Measurements from ENCODE around the gene PICALM.

Gene PICALM

GRCh38 chr11:86052693-86053641 lies 15.9 kb downstream of the PICALM start:
- no peak overlapping the region for H3K4me3 ChIP-seq (ENCODE audit: low read depth, low read length)
- no peak for DNase-seq (ENCODE audit: low read depth)
- no peak for TF ChIP-seq CTCF (IDR thresholded peaks at IDR 0.05; ENCODE audit: insufficient read depth, low read depth, low read length, missing control alignments)

DNA sequence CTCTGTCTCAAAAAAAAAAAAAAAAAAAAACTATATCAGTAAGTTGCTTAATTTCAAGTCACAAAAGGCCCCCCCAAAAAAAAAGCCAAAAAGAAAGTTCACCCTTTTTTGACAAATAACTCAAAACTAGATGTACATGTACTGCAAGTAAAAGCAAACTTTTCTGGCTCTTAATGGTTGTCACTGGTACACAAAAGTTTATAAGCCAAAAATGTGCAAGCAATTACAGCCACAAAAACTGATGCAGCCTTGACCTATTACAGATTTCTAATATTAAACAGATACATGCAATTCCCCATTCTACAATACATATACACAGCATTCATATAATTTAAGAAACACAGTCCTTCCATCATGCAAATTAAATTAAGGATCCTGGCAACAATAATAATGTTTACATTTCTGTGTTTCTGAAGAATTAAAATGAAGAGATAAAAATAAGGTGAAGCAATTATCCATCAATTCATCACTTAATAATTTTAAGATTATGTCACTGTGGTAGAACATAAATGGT lies 18.6 kb downstream of the PICALM start:
- no peak for DNase-seq (ENCODE audit: low read depth)
- no peak for TF ChIP-seq CTCF (IDR thresholded peaks at IDR 0.05; ENCODE audit: insufficient read depth, low read depth, low read length, missing control alignments)
- H3K4me3 ChIP-seq (ENCODE audit: low read depth, low read length), result no peak overlapping the region

- peak; percentile 79 for DNase-seq (ENCODE audit: low read depth)
- no peak for TF ChIP-seq CTCF (IDR thresholded peaks at IDR 0.05; ENCODE audit: insufficient read depth, low read depth, low read length, missing control alignments)
- H3K4me3 ChIP-seq (ENCODE audit: low read depth, low read length), result 0 out of 2 replicates have a peak overlapping the region, but pooled peaks have one; percentile 1
Measured at GRCh38 chr11:86047275-86047991, 21.5 kb downstream of the PICALM start.

DNA sequence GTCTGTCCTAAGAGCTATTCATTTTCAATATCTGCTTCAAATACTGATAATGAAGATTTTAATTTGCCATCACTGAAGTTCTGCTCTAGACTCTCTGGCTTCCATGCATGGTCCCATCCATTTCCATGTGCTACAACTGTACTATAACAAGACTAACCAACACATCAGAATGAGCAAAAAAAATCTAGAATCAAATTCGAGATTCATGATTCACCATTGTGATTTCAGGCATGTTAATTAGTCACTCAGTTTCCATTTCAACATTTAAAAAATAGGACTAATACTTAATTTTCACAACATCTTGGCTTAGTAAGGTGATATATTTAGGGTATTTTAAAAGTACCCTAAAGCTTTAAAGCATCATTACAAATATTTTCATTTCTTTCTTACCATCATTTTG lies 22.8 kb downstream of the PICALM start:
- DNase-seq (ENCODE audit: low read depth), result no peak
- H3K4me3 ChIP-seq (ENCODE audit: low read depth, low read length), result no peak overlapping the region
- no peak for TF ChIP-seq CTCF (IDR thresholded peaks at IDR 0.05; ENCODE audit: insufficient read depth, low read depth, low read length, missing control alignments)

DNA sequence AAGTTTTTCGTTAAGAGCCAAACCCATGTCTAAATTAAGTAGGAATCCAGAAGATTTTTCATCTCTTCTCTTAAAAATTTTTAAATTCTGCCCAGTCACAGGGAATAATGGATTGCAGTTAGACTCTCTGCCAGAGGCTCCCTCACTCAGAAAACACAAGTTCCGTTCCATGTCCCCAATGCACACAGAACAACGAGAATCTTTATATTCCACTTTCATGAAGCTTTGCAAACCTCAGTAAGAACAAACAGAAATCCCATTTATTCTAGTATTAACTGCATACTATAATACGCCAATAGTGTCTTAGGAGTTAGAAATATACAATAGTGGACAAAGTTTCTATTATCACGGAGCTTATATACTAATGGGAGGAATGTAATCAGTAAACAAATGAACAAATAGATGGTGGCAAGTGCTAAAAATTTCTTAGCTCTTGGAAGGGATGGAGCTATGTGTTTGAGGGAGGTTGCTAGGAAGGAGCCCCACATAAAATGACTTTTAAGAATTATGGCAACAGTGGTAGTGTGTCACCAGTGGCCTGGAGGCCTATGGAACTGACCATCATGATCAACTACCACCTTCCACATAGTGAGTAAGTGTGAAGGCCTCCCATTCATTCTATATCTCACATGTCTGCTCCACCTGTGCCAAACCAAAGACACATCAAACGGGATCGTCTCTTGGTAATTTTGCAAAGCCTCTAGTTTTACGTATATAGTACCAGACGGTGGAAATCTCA lies 24.9 kb downstream of the PICALM start:
- no peak for TF ChIP-seq CTCF (IDR thresholded peaks at IDR 0.05; ENCODE audit: insufficient read depth, low read depth, low read length, missing control alignments)
- no peak overlapping the region for H3K4me3 ChIP-seq (ENCODE audit: low read depth, low read length)
- DNase-seq (ENCODE audit: low read depth), result no peak

DNA sequence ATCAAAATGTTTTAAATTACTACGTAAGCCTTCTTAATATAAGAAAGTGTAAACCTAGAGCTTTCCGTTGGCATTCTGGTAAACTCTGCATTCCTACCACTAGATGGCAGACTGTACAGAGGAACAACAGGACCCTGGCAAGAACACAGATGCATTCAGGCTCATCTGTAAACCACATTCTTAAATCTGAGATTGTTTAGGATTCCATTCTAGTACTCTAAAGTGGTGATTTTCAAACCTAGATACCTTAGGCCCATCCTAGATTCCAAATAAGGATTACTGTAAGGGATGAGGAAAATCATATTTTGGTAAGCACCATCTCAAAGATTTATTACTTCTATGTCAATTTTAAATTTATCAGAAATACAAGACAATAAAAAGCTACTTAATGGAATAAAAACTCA lies 26.9 kb downstream of the PICALM start:
- DNase-seq (ENCODE audit: low read depth), result peak; percentile 88
- TF ChIP-seq CTCF (IDR thresholded peaks at IDR 0.05; ENCODE audit: insufficient read depth, low read depth, low read length, missing control alignments), result peak; percentile 80
- H3K4me3 ChIP-seq (ENCODE audit: low read depth, low read length), result no peak overlapping the region
